NB4 (cell line): ENCODE measurements around the gene PAQR8.
"Not testable (repeated sequence)": the region's sequence is repeated elsewhere in the genome, so short reads cannot be mapped to it uniquely, and the experiment has no call there.

ENCODE experiments used
- POLR2A ChIP-seq: IDR thresholded peaks from 2 replicates; pipeline ENCODE4 v1.6.1; 2011; ENCODE audit warnings: mild to moderate bottlenecking; ENCODE audit not compliant: insufficient read length; ENCODE audit errors: extremely low read depth
- TF ChIP-seq, protein P1 (sequence below): IDR thresholded peaks from 2 replicates; pipeline ENCODE4 v1.6.1; 2011; ENCODE audit warnings: low read depth, low read length
- TF ChIP-seq, protein P2 (sequence below): IDR thresholded peaks from one replicate; pipeline ENCODE4 v1.5.1; 2012; ENCODE audit warnings: low read depth, low read length

DNA sequence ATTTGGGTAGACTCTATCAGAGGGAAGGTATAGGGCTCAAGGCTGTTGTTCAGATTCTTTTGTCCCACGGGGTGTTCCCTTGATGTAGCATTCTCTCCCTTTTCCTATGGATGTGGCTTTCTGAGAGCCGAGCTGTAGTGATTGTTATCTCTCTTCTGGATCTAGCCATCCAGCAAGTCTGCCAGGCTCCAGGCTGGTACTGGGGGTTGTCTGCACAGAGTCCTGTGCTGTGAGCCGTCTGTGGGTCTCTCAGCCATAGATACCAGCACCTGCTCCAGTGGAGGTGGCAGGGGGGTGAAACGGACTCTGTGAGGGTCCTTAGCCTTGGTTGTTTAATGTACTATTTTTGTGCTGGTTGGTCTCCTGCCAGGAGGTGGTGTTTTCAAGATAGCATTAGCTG lies 71.3 kb downstream of the PAQR8 start:
- TF ChIP-seq, protein P1, sequence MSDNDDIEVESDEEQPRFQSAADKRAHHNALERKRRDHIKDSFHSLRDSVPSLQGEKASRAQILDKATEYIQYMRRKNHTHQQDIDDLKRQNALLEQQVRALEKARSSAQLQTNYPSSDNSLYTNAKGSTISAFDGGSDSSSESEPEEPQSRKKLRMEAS = not testable (repeated sequence)
- TF ChIP-seq, protein P2, sequence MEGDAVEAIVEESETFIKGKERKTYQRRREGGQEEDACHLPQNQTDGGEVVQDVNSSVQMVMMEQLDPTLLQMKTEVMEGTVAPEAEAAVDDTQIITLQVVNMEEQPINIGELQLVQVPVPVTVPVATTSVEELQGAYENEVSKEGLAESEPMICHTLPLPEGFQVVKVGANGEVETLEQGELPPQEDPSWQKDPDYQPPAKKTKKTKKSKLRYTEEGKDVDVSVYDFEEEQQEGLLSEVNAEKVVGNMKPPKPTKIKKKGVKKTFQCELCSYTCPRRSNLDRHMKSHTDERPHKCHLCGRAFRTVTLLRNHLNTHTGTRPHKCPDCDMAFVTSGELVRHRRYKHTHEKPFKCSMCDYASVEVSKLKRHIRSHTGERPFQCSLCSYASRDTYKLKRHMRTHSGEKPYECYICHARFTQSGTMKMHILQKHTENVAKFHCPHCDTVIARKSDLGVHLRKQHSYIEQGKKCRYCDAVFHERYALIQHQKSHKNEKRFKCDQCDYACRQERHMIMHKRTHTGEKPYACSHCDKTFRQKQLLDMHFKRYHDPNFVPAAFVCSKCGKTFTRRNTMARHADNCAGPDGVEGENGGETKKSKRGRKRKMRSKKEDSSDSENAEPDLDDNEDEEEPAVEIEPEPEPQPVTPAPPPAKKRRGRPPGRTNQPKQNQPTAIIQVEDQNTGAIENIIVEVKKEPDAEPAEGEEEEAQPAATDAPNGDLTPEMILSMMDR = not testable (repeated sequence)
- not testable (repeated sequence) for TF ChIP-seq POLR2A
